Measurements from ENCODE around the gene C9orf153.
A peak's percentile ranks its signal among the peaks of the same experiment; 100 is the strongest.
"Not testable (repeated sequence)": the region's sequence is repeated elsewhere in the genome, so short reads cannot be mapped to it uniquely, and the experiment has no call there.

C9orf153 gene

GRCh38 chr9:86263876-86264275 is 4.4 kb upstream of the C9orf153 start:
- DNase-seq (ENCODE audit: low spot score) = no peak

GRCh38 chr9:86262492-86262891 is 3.0 kb upstream of the C9orf153 start:
- DNase-seq (ENCODE audit: low spot score) = no peak

- no peak for DNase-seq (ENCODE audit: low spot score)
Observed at GRCh38 chr9:86257391-86257790, 2.1 kb downstream of the C9orf153 start.

- DNase-seq (ENCODE audit: low spot score) = no peak
Observed at GRCh38 chr9:86256653-86257052, 2.8 kb downstream of the C9orf153 start.

GRCh38 chr9:86253577-86253976 is 5.9 kb downstream of the C9orf153 start:
- DNase-seq (ENCODE audit: low spot score) = no peak

GRCh38 chr9:86252870-86253269 is 6.6 kb downstream of the C9orf153 start:
- no peak for DNase-seq (ENCODE audit: low spot score)

- no peak for DNase-seq (ENCODE audit: low spot score)
Observed at GRCh38 chr9:86250123-86250522, 9.3 kb downstream of the C9orf153 start.

GRCh38 chr9:86248746-86249145 is 10.7 kb downstream of the C9orf153 start:
- no peak for DNase-seq (ENCODE audit: low spot score)

- DNase-seq (ENCODE audit: low spot score) = no peak
Observed at GRCh38 chr9:86246752-86247161, 12.7 kb downstream of the C9orf153 start.

- DNase-seq (ENCODE audit: low spot score) = no peak
Observed at GRCh38 chr9:86242071-86242470, 17.4 kb downstream of the C9orf153 start.

- no peak for DNase-seq (ENCODE audit: low spot score)
Observed at GRCh38 chr9:86241216-86241615, 18.2 kb downstream of the C9orf153 start.

GRCh38 chr9:86238861-86239770 is 20.3 kb downstream of the C9orf153 start:
- DNase-seq (ENCODE audit: low spot score) = no peak

GRCh38 chr9:86230858-86231257 is 28.6 kb downstream of the C9orf153 start:
- DNase-seq (ENCODE audit: low spot score) = no peak

GRCh38 chr9:86222667-86223066 is 36.8 kb downstream of the C9orf153 start:
- no peak for DNase-seq (ENCODE audit: low spot score)

GRCh38 chr9:86219606-86220005 is 39.9 kb downstream of the C9orf153 start:
- DNase-seq (ENCODE audit: low spot score) = no peak

- no peak for DNase-seq (ENCODE audit: low spot score)
Observed at GRCh38 chr9:86217076-86217755, 42.2 kb downstream of the C9orf153 start.

GRCh38 chr9:86207193-86207592 is 52.3 kb downstream of the C9orf153 start:
- DNase-seq (ENCODE audit: low spot score) = no peak

GRCh38 chr9:86202338-86202882 is 57.0 kb downstream of the C9orf153 start:
- DNase-seq (ENCODE audit: low spot score) = peak; percentile 76

- no peak for DNase-seq (ENCODE audit: low spot score)
Observed at GRCh38 chr9:86201474-86202337, 57.8 kb downstream of the C9orf153 start.

- no peak for DNase-seq (ENCODE audit: low spot score)
Observed at GRCh38 chr9:86200599-86201162, 58.8 kb downstream of the C9orf153 start.

- DNase-seq (ENCODE audit: low spot score) = no peak
Observed at GRCh38 chr9:86193088-86193487, 66.4 kb downstream of the C9orf153 start.

- DNase-seq (ENCODE audit: low spot score) = not testable (repeated sequence)
Observed at GRCh38 chr9:86190700-86191099, 68.8 kb downstream of the C9orf153 start.
